Transverse colon (tissue), 4 donors: ENCODE data around the gene HCAR2. TPM values are rescaled to one million over a fixed set of nuclear protein-coding genes. Genes with fewer than 3 reads are reported as not detected.
"Not testable (repeated sequence)": the region's sequence is repeated elsewhere in the genome, so short reads cannot be mapped to it uniquely, and the experiment has no call there.

Experiments used
- DNase-seq: peaks from one replicate; pipeline ENCODE4 v3.0.0-alpha.2; 2019
- H3K27ac ChIP-seq, 4 donors: fragments of 200-600 bp; sonication (generic); 2 replicates each; pipeline ENCODE4 v1.5.1; 2016 to 2018; ENCODE audit warnings: inconsistent platforms in 4 of 4
- H3K27me3 ChIP-seq: fragments of 200-600 bp; sonication (generic); 2 replicates; pipeline ENCODE4 v1.5.1; 2017; ENCODE audit warnings: inconsistent platforms
- H3K36me3 ChIP-seq, 4 donors: fragments of 200-600 bp; sonication (generic); 2 replicates each; pipeline ENCODE4 v1.5.1; 2017 to 2019; ENCODE audit warnings: inconsistent platforms in 4 of 4
- H3K4me1 ChIP-seq, 4 donors: fragments of 200-600 bp; sonication (generic); 2 replicates each; pipeline ENCODE4 v1.5.1; 2017 to 2020; ENCODE audit warnings: inconsistent platforms in 4 of 4
- H3K4me3 ChIP-seq, 4 donors: fragments of 200-600 bp; sonication (generic); 1 replicate in 1 of 4; 2 replicates in 3 of 4; pipeline versions ENCODE4 v1.5.1 to v1.6.1; 2017 to 2019; ENCODE audit warnings: inconsistent platforms in 4 of 4
- H3K9me3 ChIP-seq, 2 donors: fragments of 200-600 bp; sonication (generic); 2 replicates each; pipeline ENCODE4 v1.5.1; 2017 to 2019; ENCODE audit warnings: inconsistent platforms in 2 of 2
- CTCF ChIP-seq, 5 experiments: fragments of 200-600 bp in 3 of 5; fragments of 450-650 bp in 2 of 5; sonication (generic) in 3 of 5; IDR thresholded peaks; 1 replicate in 2 of 5; 2 replicates in 3 of 5; pipeline ENCODE4 v1.5.1; 2016 to 2017; ENCODE audit warnings: antibody characterized with exemption in 5 of 5, inconsistent platforms in 3 of 5, mild to moderate bottlenecking in 2 of 5, moderate library complexity in 1 of 5
- EP300 ChIP-seq: sonication (generic); formaldehyde crosslinking; IDR thresholded peaks from one replicate; pipeline ENCODE4 v1.6.1; 2017; ENCODE audit warnings: antibody characterized with exemption, low read depth
- POLR2A ChIP-seq: fragments of 450-650 bp; IDR thresholded peaks from one replicate; pipeline ENCODE4 v1.6.1; 2016; ENCODE audit warnings: antibody characterized with exemption, mild to moderate bottlenecking, moderate library complexity
- POLR2AphosphoS5 ChIP-seq, 3 donors: sonication (generic); formaldehyde crosslinking; IDR thresholded peaks; one replicate each; pipeline ENCODE4 v1.6.1; 2016; ENCODE audit warnings: antibody characterized with exemption in 3 of 3
- WGBS, 2 donors: methylation state at CpG; one replicate each; pipeline ENCODE4 v1.1.5; 2018; ENCODE audit warnings: low coverage in 1 of 2; 5-methylcytosine and 5-hydroxymethylcytosine counted together
- in situ Hi-C, 4 donors: fragments of 200-750 bp; cut with MboI; loops; one replicate each; pipeline versions ENCODE4 v1.15.0 to v1.15.1; 2017; ENCODE audit warnings: low sequenced_read_pairs in 3 of 4, low pct_ligation_motif_present in 1 of 4, low pct_unique_long_range_greater_than_20kb in 1 of 4
- intact Hi-C: fragments of 100-400 bp; cut with DNase I; formaldehyde crosslinking; loops from one replicate; pipeline ENCODE4 v1.15.1; 2023; ENCODE audit warnings: low total_unique reads
- total RNA-seq, 4 donors: library from RNA; depleted of rRNA; stranded (reverse); fragments of >200 nt; gene quantifications; one replicate each; pipeline ENCODE4 v1.1.0, GENCODE V29; 2016

HCAR2 gene
- under 1 TPM in 1 of 4 donors, not detected in 3; 0.27 TPM for total RNA-seq

- H3K4me3 ChIP-seq, H3K27me3 ChIP-seq, in situ Hi-C loops, H3K4me1 ChIP-seq, H3K27ac ChIP-seq, intact Hi-C loops, DNase-seq, H3K36me3 ChIP-seq, H3K9me3 ChIP-seq: not testable (repeated sequence)
- WGBS, 2 donors = 66 to 83% methylated on average over 5 to 22 of the region's 22 CpGs
These were observed at the start of gene HCAR2 for GRCh38 chr12:122702890-122703611. Gene HCAR2, minus strand, starts transcription at chr12:122703357. Its CDS starts 74 bp downstream, at chr12:122703283.

- in situ Hi-C loops = no loop called here
- Histone ChIP-seq H3K4me3 (peak within 1 kb of the TSS; percentile 51 to 85 (median 71)), H3K36me3 (peaks cover 0 to 12% (median 3%) of the 10 kb centered on the region in 4 donors), H3K4me1 (peaks cover 9 to 22% (median 12%) of the 10 kb centered on the region in 4 donors), H3K27me3 (no peaks in the 10 kb centered on the region), H3K27ac (peak within 1 kb of the TSS; percentile 80 to 88 (median 86)), H3K9me3 (no peaks in the 10 kb centered on the region)
- TF ChIP-seq EP300 (no peak), CTCF (IDR thresholded peaks at IDR 0.05) (peak; percentile 60 to 79 (median 74)), POLR2A (peak; percentile 85), POLR2AphosphoS5 (IDR thresholded peaks at IDR 0.05) (peak; percentile 61 to 94 (median 86))
- DNase-seq = peak; percentile 100
- 1% methylated on average over 13 to 70 of the region's 73 CpGs for WGBS, 2 donors
- intact Hi-C loops = no loop called here
These were observed 49.5 kb upstream of the HCAR2 start, which contains the start of gene DENR for GRCh38 chr12:122752464-122753318. Gene DENR, plus strand, starts transcription at chr12:122752824. Its CDS starts 878 bp downstream, at chr12:122753702.

- intact Hi-C loops, H3K9me3 ChIP-seq, H3K27me3 ChIP-seq, H3K36me3 ChIP-seq, in situ Hi-C loops, H3K27ac ChIP-seq, DNase-seq, H3K4me3 ChIP-seq: not testable (repeated sequence)
- H3K4me1 ChIP-seq = peaks cover 9 to 22% (median 12%) of the 10 kb centered on the region in 4 donors
- 84 to 93% methylated on average over 13 to 17 of the region's 17 CpGs for WGBS, 2 donors
These were observed 47.8 kb upstream of the HCAR2 start for GRCh38 chr12:122750781-122751515.

GRCh38 chr12:122749569-122750332, 46.6 kb upstream of the HCAR2 start:
- DNase-seq = no peak
- Histone ChIP-seq H3K4me3 (no peak overlapping the region), H3K4me1 (peaks cover 9 to 22% (median 12%) of the 10 kb centered on the region in 4 donors), H3K36me3 (peaks cover 0 to 3% (median under 1%) of the 10 kb centered on the region in 4 donors), H3K27ac (no peak overlapping the region), H3K9me3 (no peaks in the 10 kb centered on the region), H3K27me3 (no peaks in the 10 kb centered on the region)
- 73 to 76% methylated on average over 3 to 6 of the region's 6 CpGs for WGBS, 2 donors
- intact Hi-C loops (no loop called here), in situ Hi-C loops (loop anchor here in 3 of 4 donors (5.0 kb wide), 2 partner anchors 107 to 112 kb away; no protein-coding TSS in a partner anchor)
- TF ChIP-seq CTCF (IDR thresholded peaks at IDR 0.05) (no peak), POLR2A (no peak), EP300 (no peak), POLR2AphosphoS5 (IDR thresholded peaks at IDR 0.05) (no peak)
